ENCODE data around the gene LPIN1.

DNA sequence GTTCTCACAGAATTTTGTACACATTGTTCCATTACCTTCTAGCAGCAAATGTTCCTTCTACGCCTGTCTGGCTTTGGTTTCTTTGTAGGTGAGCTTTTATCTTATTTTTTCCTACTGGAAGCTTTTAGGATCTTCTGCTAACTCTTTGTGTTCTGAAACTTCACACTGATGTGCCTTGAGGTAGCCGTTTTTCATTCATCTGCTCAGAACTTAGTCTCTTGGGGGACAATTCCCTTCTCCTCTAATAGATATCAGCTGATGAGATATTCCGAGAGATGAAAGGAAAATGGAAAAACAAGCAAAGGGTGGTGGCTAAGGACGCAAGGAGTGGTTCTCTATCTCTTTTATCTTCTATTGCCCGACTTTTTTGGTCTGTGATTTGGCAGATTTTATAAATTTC, 27.8 kb upstream of the LPIN1 start:
- TF ChIP-seq, protein P1, sequence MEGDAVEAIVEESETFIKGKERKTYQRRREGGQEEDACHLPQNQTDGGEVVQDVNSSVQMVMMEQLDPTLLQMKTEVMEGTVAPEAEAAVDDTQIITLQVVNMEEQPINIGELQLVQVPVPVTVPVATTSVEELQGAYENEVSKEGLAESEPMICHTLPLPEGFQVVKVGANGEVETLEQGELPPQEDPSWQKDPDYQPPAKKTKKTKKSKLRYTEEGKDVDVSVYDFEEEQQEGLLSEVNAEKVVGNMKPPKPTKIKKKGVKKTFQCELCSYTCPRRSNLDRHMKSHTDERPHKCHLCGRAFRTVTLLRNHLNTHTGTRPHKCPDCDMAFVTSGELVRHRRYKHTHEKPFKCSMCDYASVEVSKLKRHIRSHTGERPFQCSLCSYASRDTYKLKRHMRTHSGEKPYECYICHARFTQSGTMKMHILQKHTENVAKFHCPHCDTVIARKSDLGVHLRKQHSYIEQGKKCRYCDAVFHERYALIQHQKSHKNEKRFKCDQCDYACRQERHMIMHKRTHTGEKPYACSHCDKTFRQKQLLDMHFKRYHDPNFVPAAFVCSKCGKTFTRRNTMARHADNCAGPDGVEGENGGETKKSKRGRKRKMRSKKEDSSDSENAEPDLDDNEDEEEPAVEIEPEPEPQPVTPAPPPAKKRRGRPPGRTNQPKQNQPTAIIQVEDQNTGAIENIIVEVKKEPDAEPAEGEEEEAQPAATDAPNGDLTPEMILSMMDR (IDR thresholded peaks at IDR 0.05), result no peak
- no peak for TF ChIP-seq EZH2 (IDR thresholded peaks at IDR 0.05; ENCODE audit: borderline replicate concordance, insufficient read depth, low read depth, low read length, poor library complexity, severe bottlenecking)

All from B cell (primary cell).